SW 1271 (cell line): Measurements from ENCODE around the gene SERPINA9.
"Not testable (repeated sequence)": the region's sequence is repeated elsewhere in the genome, so short reads cannot be mapped to it uniquely, and the experiment has no call there.

Experiments used
- DNase-seq, 2 experiments: peaks; one replicate each; lab custom pipeline; 2025; lab: John Stamatoyannopoulos, UW

SERPINA9 gene

GRCh38 chr14:94486883-94487282 is 10.9 kb upstream of the SERPINA9 start:
- no peak for DNase-seq

- peak; percentile 16 to 52 for DNase-seq
Measured at GRCh38 chr14:94485944-94486841, 10.2 kb upstream of the SERPINA9 start.

- DNase-seq = no peak
Measured at GRCh38 chr14:94484481-94484880, 8.5 kb upstream of the SERPINA9 start.

GRCh38 chr14:94483729-94484275 is 7.8 kb upstream of the SERPINA9 start:
- no peak for DNase-seq

GRCh38 chr14:94483071-94483451 is 7.1 kb upstream of the SERPINA9 start:
- DNase-seq = no peak

GRCh38 chr14:94482132-94483070 is 6.4 kb upstream of the SERPINA9 start:
- DNase-seq = not testable (repeated sequence)

- no peak for DNase-seq
Measured at GRCh38 chr14:94481468-94482131, 5.6 kb upstream of the SERPINA9 start.

- DNase-seq = no peak
Measured at GRCh38 chr14:94480809-94481208, 4.8 kb upstream of the SERPINA9 start.

- DNase-seq = no peak
Measured at GRCh38 chr14:94478420-94478819, 2.4 kb upstream of the SERPINA9 start.

- no peak for DNase-seq
Measured at GRCh38 chr14:94474581-94475031, 1.4 kb downstream of the SERPINA9 start.

GRCh38 chr14:94473666-94474410 is 2.2 kb downstream of the SERPINA9 start:
- no peak for DNase-seq

- no peak for DNase-seq
Measured at GRCh38 chr14:94472842-94473241, 3.2 kb downstream of the SERPINA9 start.

GRCh38 chr14:94471045-94471444 is 5.0 kb downstream of the SERPINA9 start:
- DNase-seq = no peak

- no peak for DNase-seq
Measured at GRCh38 chr14:94470311-94470710, 5.7 kb downstream of the SERPINA9 start.

- no peak for DNase-seq
Measured at GRCh38 chr14:94469261-94469660, 6.7 kb downstream of the SERPINA9 start.

GRCh38 chr14:94467728-94468520 is 8.1 kb downstream of the SERPINA9 start:
- DNase-seq = no peak

GRCh38 chr14:94466706-94467370 is 9.2 kb downstream of the SERPINA9 start:
- DNase-seq = no peak

GRCh38 chr14:94465042-94465441 is 11.0 kb downstream of the SERPINA9 start:
- DNase-seq = no peak

GRCh38 chr14:94464290-94464689 is 11.7 kb downstream of the SERPINA9 start:
- no peak for DNase-seq
